Smooth muscle cell (in vitro differentiated cells): ENCODE results near the gene TNPO1. TPM values are rescaled to one million over a fixed set of nuclear protein-coding genes. Genes with fewer than 3 reads are reported as not detected.

Source experiments
- DNase-seq: peaks from one replicate; lab custom pipeline; 2025; ENCODE audit not compliant: unreplicated experiment; lab: John Stamatoyannopoulos, UW
- H2AFZ ChIP-seq: fragments of 200-600 bp; sonication (generic); 2 replicates; pipeline ENCODE4 v1.6.0; 2016; ENCODE audit warnings: antibody characterized with exemption, low read depth, mild to moderate bottlenecking
- H3F3A ChIP-seq: fragments of 200-600 bp; sonication (generic); 2 replicates; pipeline ENCODE4 v1.6.0; 2017; ENCODE audit warnings: antibody characterized with exemption, low read depth
- H3K27ac ChIP-seq: fragments of 200-600 bp; sonication (generic); 2 replicates; pipeline ENCODE4 v1.5.1; 2016; ENCODE audit warnings: low read depth, mild to moderate bottlenecking
- H3K27me3 ChIP-seq: fragments of 200-600 bp; sonication (generic); 2 replicates; pipeline ENCODE4 v1.6.1; 2016; ENCODE audit warnings: low read depth, mild to moderate bottlenecking
- H3K36me3 ChIP-seq: fragments of 200-600 bp; sonication (generic); 2 replicates; pipeline ENCODE4 v1.5.1; 2016; ENCODE audit warnings: low read depth
- H3K4me1 ChIP-seq: fragments of 200-600 bp; sonication (generic); 2 replicates; pipeline ENCODE4 v1.5.1; 2016; ENCODE audit warnings: low read depth
- H3K4me2 ChIP-seq: fragments of 200-600 bp; sonication (generic); 2 replicates; pipeline ENCODE4 v1.6.0; 2016; ENCODE audit warnings: mild to moderate bottlenecking
- H3K4me3 ChIP-seq: fragments of 200-600 bp; sonication (generic); 2 replicates; pipeline ENCODE4 v1.5.1; 2016; ENCODE audit warnings: mild to moderate bottlenecking
- H3K79me2 ChIP-seq: fragments of 200-600 bp; sonication (generic); 2 replicates; pipeline ENCODE4 v1.6.0; 2016; ENCODE audit warnings: low read depth, mild to moderate bottlenecking
- H3K9ac ChIP-seq: fragments of 200-600 bp; sonication (generic); 2 replicates; pipeline ENCODE4 v1.6.0; 2016; ENCODE audit warnings: low read depth
- H3K9me3 ChIP-seq: fragments of 200-600 bp; sonication (generic); replicated peaks from 2 replicates; pipeline ENCODE4 v1.5.1; 2016; ENCODE audit warnings: low read depth
- H4K20me1 ChIP-seq: fragments of 200-600 bp; sonication (generic); 2 replicates; pipeline ENCODE4 v1.6.0; 2016; ENCODE audit warnings: low read depth
- WGBS: methylation state at CpG from one replicate; pipeline ENCODE4 v1.1.7; 2016; ENCODE audit warnings: low lambda C conversion rate; 5-methylcytosine and 5-hydroxymethylcytosine counted together
- polyA plus RNA-seq: library from polyadenylated mRNA; unstranded; fragments of >200 nt; fragmentation: Nextera tagmentation; extraction: Ambion mirVana; gene quantifications from 2 replicates; pipeline ENCODE4 v1.2.1, GENCODE V29; 2016
- total RNA-seq: library from RNA; depleted of rRNA; stranded (reverse); fragments of >200 nt; gene quantifications from 2 replicates; pipeline ENCODE4 v1.2.3, GENCODE V29; 2014
- TF ChIP-seq, protein P1 (sequence below): fragments of 200-600 bp; sonication (generic); IDR thresholded peaks from 2 replicates; pipeline ENCODE4 v1.5.1; 2017; ENCODE audit warnings: borderline replicate concordance, mild to moderate bottlenecking, antibody characterized with exemption; ENCODE audit not compliant: insufficient read depth, poor library complexity, severe bottlenecking

Gene TNPO1
- total and polyA plus RNA-seq, 2 experiments from 2014 or later, result 62.7 to 182 TPM

DNA sequence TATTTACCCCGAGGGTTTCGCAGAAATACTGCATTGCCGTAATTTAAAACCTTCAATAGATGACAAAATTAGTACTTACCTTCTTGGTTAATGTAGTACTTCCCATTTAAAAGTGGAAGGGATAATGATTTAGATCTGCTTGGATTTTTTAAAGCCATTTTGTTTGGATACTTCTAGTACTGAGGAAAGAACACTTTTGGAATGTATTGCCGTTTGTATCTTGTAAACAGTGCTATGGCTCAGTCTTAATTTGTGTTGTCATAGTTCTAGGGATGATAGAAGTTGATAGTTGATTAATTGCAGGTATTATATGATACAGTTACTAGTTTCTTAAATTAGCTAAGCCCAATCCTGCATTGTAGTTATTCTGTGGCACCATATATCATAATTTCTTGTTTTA lies 33.1 kb downstream of the TNPO1 start:
- DNase-seq, result no peak
- Histone ChIP-seq H3K79me2 (peaks cover 90% of the 10 kb centered on the region), H3K27me3 (no peaks in the 10 kb centered on the region), H4K20me1 (peaks cover 83% of the 10 kb centered on the region), H3K27ac (peak overlapping the region; percentile 60), H3K4me2 (peak overlapping the region; percentile 93), H3F3A (peaks cover 4% of the 10 kb centered on the region), H2AFZ (no peak overlapping the region), H3K9ac (peak overlapping the region; percentile 62), H3K36me3 (no peaks in the 10 kb centered on the region), H3K4me3 (peak overlapping the region; percentile 86), H3K9me3 (no peaks in the 10 kb centered on the region), H3K4me1 (peaks cover 39% of the 10 kb centered on the region)
- TF ChIP-seq, protein P1, sequence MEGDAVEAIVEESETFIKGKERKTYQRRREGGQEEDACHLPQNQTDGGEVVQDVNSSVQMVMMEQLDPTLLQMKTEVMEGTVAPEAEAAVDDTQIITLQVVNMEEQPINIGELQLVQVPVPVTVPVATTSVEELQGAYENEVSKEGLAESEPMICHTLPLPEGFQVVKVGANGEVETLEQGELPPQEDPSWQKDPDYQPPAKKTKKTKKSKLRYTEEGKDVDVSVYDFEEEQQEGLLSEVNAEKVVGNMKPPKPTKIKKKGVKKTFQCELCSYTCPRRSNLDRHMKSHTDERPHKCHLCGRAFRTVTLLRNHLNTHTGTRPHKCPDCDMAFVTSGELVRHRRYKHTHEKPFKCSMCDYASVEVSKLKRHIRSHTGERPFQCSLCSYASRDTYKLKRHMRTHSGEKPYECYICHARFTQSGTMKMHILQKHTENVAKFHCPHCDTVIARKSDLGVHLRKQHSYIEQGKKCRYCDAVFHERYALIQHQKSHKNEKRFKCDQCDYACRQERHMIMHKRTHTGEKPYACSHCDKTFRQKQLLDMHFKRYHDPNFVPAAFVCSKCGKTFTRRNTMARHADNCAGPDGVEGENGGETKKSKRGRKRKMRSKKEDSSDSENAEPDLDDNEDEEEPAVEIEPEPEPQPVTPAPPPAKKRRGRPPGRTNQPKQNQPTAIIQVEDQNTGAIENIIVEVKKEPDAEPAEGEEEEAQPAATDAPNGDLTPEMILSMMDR, result no peak
- WGBS, result 17% methylated on average over 4 of the region's 4 CpGs

DNA sequence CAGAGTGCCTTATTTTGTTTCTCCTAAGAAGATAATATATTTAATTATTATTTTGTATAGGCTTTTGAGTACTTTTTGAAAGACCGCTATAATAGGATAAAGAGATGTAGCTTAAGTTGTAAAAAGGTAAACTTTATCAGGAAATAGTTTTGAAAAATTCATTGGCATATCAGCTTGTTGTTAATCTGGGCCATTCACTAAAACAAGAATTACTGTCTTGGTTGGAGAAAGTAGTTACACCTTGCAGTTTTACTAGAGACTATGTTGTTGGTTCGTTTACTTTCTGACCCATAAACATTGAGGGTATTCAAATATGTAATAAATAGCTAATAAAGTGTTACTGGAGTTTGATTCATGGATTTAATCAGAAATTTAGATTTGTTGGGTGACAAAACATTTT lies 33.7 kb downstream of the TNPO1 start:
- TF ChIP-seq, protein P1, result no peak
- H3K4me2 ChIP-seq, result peak overlapping the region; percentile 93
- no peak for DNase-seq
- peak overlapping the region; percentile 62 for H3K9ac ChIP-seq
- no peaks in the 10 kb centered on the region for H3K9me3 ChIP-seq
- H3K27ac ChIP-seq, result peak overlapping the region; percentile 60
- H3K79me2 ChIP-seq, result peaks cover 90% of the 10 kb centered on the region
- H4K20me1 ChIP-seq, result peaks cover 88% of the 10 kb centered on the region
- H3F3A ChIP-seq, result peaks cover 4% of the 10 kb centered on the region
- no peaks in the 10 kb centered on the region for H3K36me3 ChIP-seq
- WGBS, result 76% methylated on average over 2 of the region's 2 CpGs
- H2AFZ ChIP-seq, result no peak overlapping the region
- peak overlapping the region; percentile 86 for H3K4me3 ChIP-seq
- no peaks in the 10 kb centered on the region for H3K27me3 ChIP-seq
- peaks cover 39% of the 10 kb centered on the region for H3K4me1 ChIP-seq

DNA sequence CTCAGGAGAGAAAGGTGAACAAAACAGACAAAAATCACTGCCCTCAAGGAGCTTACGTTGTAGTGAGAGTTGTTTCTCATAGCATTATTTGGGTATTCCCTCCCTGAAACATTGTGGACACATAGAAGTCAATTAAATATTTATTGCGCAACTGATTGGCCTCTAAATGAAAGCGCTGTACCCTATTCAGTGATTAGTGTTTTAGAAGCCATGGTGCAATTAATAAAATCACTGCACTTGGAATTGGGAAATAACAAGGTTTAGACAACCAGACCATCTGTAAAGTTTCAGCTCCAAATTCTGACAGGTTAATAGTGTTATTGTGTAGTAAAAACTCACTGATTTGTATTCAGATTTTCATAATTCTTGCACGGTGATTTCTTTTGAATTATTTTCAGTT lies 35.9 kb downstream of the TNPO1 start:
- TF ChIP-seq, protein P1, result no peak
- peaks cover 33% of the 10 kb centered on the region for H3K4me1 ChIP-seq
- H2AFZ ChIP-seq, result no peak overlapping the region
- no peak overlapping the region for H3K27ac ChIP-seq
- 98% methylated on average over 4 of the region's 4 CpGs for WGBS
- H3K79me2 ChIP-seq, result peaks cover 90% of the 10 kb centered on the region
- no peaks in the 10 kb centered on the region for H3F3A ChIP-seq
- peaks cover 83% of the 10 kb centered on the region for H4K20me1 ChIP-seq
- no peak for DNase-seq
- H3K4me3 ChIP-seq, result no peak overlapping the region
- H3K36me3 ChIP-seq, result peaks cover 1% of the 10 kb centered on the region
- H3K4me2 ChIP-seq, result peak overlapping the region; percentile 93
- H3K9me3 ChIP-seq, result no peaks in the 10 kb centered on the region
- H3K27me3 ChIP-seq, result no peaks in the 10 kb centered on the region
- no peak overlapping the region for H3K9ac ChIP-seq

DNA sequence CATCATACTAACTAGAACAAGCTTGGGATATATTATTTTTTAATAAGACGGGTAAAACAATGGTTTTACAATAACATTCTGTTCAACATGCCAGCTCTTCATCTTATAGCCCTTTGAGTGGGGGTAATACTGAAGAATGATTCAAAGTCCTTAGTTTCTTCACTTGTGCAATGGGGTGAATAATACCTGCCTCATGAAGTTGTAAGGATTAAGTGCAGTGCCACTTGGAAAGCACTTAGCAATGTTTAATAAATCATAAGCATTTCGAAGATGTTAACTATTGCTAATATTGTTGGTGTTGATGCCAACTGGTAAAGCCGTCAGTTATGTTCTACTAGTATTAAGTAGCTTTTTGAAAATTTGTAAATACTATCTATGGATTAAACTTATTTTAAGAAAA lies 38.0 kb downstream of the TNPO1 start:
- Histone ChIP-seq H3K27me3 (no peaks in the 10 kb centered on the region), H3K4me2 (no peak overlapping the region), H2AFZ (no peak overlapping the region), H3K4me1 (peaks cover 25% of the 10 kb centered on the region), H3K9ac (no peak overlapping the region), H3K36me3 (peaks cover 8% of the 10 kb centered on the region), H3K27ac (peak overlapping the region; percentile 26), H3F3A (peaks cover 3% of the 10 kb centered on the region), H3K9me3 (no peaks in the 10 kb centered on the region), H4K20me1 (peaks cover 86% of the 10 kb centered on the region), H3K4me3 (no peak overlapping the region), H3K79me2 (peaks cover 99% of the 10 kb centered on the region)
- DNase-seq, result no peak
- TF ChIP-seq, protein P1, result no peak
- WGBS, result 98% methylated on average over 3 of the region's 3 CpGs
